Activated gamma-delta T cell treated with Interleukin-2 at 50 U/mL for 16 hours (primary cell): ENCODE results near the gene NES.

Experiments
- DNase-seq: peaks from one replicate; pipeline ENCODE4 v3.0.0-alpha.2; 2020

NES gene, protein sequence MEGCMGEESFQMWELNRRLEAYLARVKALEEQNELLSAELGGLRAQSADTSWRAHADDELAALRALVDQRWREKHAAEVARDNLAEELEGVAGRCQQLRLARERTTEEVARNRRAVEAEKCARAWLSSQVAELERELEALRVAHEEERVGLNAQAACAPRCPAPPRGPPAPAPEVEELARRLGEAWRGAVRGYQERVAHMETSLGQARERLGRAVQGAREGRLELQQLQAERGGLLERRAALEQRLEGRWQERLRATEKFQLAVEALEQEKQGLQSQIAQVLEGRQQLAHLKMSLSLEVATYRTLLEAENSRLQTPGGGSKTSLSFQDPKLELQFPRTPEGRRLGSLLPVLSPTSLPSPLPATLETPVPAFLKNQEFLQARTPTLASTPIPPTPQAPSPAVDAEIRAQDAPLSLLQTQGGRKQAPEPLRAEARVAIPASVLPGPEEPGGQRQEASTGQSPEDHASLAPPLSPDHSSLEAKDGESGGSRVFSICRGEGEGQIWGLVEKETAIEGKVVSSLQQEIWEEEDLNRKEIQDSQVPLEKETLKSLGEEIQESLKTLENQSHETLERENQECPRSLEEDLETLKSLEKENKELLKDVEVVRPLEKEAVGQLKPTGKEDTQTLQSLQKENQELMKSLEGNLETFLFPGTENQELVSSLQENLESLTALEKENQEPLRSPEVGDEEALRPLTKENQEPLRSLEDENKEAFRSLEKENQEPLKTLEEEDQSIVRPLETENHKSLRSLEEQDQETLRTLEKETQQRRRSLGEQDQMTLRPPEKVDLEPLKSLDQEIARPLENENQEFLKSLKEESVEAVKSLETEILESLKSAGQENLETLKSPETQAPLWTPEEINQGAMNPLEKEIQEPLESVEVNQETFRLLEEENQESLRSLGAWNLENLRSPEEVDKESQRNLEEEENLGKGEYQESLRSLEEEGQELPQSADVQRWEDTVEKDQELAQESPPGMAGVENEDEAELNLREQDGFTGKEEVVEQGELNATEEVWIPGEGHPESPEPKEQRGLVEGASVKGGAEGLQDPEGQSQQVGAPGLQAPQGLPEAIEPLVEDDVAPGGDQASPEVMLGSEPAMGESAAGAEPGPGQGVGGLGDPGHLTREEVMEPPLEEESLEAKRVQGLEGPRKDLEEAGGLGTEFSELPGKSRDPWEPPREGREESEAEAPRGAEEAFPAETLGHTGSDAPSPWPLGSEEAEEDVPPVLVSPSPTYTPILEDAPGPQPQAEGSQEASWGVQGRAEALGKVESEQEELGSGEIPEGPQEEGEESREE (N-terminal part only)

GRCh38 chr1:156676820-156677615 is at the start of gene NES:
NES (minus strand) TSS chr1:156677407; CDS start chr1:156677264, 143 bp downstream.
- no peak for DNase-seq

GRCh38 chr1:156726549-156727226 is 49.5 kb upstream of the NES start:
- DNase-seq, result peak; percentile 45

DNA sequence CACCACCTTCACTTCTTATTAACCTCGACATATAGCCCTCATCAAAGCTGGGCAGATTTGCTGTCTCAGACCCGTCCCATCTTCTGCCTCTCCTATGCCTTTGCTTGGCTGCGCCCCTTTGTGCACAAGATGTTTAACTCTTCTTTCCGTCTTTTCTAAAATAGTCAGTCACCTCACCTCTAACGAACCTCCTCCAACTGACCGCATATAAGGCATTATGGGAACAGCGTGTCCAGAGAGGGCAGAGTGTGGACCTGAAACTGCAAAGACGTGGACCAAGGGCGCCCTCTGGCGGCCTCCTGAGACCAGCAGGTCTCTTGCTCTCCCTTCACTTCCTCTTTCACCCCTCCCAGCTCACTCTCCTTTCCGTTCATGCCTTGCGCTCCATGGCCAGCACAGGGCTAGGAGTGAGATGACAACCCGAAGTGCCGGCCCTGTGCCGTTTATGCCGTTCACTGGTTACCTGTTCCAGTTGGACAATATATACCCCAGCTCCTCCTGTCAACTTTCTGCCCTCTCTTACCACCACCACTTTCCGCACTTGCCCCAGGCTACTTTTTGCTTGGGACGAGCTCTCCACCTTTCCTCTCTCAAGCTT is 48.6 kb upstream of the NES start:
- peak; percentile 78 for DNase-seq

GRCh38 chr1:156721535-156721934 is 44.3 kb upstream of the NES start:
- DNase-seq, result no peak

DNA sequence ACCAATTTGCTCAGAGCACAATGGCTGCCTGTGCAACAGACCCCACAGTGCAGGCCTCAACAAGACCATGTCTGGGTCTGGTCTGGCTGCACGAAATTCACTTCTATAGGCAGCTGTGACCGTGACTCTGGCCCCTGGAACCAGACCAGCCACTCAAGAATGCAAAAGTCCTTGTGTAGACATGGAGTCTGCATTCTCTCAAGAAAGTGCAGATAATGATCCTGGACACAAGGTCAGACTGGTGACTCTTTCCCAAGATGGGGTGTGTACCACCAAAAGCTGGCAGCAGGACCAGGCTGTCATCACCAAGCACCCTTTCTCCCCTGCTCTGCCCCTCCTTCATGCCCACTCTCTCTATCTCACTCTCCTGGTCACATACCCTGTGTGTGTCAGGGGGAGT is 43.9 kb upstream of the NES start:
- DNase-seq, result no peak

DNA sequence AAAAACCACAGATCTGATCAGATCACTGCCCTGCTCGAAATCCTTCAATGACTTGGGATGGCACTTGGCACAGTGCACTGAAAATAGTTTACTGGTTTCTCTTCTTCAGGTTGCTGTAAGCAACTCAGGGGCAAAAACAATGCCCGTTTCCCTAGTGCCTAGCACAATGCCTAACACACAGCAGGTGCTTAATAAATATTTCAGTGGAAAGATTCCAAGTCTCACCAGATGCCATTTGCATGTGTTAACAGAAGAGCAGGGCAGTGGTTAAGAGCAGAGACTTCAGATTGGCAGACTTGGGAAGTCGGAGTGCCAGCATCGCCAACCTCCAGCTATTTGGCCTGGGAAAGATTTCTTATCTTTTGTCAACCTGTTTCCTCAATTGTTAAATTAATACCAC is 40.1 kb upstream of the NES start:
- DNase-seq, result no peak

- DNase-seq, result no peak
Measured at GRCh38 chr1:156714830-156715229, 37.6 kb upstream of the NES start.

GRCh38 chr1:156712626-156713025 is 35.4 kb upstream of the NES start:
- no peak for DNase-seq

DNA sequence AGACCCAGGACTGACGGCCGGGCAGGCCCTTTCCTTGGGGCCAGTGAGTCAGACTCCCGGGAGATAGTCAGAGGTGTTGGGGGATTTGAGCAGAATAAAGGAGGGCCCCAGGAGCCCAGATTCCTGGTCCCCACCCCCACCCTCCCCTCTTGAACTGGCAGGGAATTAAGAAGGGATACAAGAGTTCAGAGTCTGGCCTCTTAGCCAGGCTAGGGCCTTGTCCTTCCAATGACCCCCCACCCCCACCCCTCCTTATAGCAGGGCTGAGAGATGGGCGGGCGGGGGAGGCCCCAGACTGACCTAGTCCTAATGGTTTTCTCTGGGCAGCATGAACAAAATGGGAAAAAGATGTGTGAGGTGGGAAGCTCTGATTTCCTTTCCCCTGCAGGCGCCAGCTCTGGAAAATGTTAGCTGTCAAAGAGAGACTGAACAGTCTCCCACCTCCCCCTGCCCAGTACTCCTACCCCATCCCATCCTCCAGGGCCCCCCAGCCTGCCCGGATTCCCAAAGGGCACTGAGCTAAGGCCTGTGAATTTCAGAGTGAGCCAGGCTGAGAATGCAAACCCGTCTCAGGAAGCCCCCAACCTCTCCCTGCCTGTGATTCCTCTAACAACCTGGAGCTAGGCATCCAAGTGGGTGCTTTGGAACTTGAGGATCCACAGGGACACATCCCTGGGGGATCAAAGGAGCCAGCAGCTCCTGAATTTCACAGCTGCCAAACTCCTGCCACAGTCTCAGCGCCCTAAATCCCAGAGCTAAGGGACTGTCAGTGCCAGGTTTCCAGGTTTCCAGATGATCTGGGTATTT is 34.0 kb upstream of the NES start:
- no peak for DNase-seq

DNA sequence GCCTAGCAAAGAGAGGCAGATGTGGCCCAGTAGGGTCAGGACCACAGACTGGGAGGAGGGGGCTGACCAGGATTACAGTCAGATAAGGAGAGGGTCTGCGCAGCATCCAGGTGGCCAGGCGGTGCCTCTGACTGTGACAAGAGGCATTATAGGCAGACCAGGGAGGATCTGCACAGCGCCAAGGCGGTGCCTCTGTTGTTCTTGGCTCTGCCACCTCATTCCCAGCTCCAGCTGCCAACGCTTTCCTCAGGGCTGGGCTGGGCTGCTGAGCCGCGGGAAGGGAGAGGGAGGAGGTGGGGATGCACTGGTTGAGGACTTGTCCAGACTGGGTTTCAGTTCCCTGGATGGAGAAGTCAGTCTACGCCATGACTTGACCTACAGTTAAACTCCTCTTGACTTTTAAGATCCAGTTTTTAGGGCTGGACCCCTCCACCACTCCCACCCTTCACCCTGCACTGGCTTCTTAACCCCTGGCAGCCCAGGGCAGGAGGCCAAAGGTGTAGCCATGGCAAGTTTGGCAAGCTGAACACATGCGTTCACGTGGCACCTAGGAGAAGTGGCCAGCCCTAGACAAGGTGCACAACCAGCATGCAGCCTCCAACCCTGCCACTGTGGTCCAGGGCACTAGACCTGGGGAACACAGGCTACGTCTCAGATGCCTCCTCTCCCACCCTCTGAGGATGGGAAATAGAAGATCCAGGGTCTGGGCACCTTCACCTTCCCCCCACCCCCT is 32.7 kb upstream of the NES start:
- no peak for DNase-seq

DNA sequence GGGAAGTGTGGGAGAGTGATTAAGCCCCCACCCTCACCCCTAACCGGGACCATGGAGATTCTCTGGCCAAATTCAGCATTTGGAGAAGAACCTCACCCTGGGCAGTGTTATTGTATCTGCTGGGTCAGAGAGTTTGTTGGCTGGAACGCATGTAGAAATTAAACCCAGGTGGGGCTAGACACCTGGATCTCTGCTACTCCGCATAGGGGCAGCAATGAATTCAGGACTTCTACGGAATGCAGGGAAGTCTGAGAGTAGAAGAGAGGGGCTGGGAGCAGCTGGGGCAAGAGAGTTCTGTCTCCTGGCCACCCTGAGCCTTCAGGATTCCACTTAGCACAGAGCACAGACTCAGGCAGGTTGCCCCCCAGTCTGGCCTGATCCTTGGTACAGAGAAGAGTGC is 31.8 kb upstream of the NES start:
- no peak for DNase-seq

DNA sequence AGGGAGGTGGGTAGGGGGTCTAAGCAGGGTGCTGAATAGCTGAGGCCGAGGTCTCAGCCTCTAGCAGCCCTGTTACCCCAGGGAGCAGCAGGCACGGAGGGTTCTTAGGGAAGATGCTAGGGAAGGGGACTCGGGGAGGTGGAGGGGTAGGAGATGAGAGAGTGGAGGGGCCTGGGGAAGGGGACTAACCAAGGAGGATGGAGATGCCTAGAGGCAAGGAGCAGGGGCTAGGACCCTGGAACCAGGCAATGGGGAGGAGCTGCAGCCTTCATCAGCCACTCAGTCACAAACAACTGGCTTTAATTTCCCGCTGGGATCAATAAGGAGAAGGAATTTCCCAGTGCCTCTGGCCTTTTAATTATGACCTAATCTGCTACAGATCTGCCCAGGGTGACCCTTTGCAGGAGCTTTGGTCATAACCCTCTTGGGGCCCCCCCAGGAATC is 31.0 kb upstream of the NES start:
- no peak for DNase-seq

DNA sequence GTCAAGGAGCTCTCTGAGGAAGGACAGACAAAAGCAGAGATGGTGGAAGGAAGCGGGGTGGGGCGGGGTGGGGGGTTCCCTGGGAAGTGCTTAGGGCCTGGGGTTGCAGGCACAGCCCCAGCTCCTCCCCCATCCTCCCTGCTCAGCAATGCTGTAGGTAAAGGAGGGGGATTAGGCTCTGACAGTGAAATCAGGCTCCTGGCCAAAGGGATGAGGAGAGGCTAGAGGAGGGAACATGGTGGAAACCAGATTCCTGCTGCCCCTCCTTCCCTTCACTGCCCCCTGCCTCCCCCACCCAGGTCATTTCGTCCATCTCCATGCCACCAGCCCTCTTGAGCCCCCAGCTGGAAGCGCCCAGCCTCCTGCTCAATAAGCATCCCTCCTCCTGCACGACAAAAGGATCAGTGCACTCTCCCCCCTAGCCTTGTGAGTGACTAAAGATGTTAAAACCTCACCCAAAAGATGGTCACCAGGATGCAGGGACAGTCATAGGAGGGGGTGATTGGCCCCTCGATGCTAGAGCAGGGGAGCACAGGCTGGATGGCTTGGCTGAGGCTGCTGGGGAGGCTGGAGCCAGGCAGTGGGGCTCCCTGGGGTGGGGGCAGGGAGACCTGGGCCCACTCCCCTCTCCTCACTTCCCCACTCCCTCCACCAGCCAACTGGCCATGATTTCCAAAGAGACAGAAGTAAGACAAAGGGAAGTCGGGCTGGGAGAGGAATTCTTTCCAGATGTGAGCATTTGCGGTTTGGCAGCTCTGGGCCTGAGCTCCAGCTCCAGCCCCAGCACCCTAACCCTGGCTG is 30.4 kb upstream of the NES start:
- no peak for DNase-seq

DNA sequence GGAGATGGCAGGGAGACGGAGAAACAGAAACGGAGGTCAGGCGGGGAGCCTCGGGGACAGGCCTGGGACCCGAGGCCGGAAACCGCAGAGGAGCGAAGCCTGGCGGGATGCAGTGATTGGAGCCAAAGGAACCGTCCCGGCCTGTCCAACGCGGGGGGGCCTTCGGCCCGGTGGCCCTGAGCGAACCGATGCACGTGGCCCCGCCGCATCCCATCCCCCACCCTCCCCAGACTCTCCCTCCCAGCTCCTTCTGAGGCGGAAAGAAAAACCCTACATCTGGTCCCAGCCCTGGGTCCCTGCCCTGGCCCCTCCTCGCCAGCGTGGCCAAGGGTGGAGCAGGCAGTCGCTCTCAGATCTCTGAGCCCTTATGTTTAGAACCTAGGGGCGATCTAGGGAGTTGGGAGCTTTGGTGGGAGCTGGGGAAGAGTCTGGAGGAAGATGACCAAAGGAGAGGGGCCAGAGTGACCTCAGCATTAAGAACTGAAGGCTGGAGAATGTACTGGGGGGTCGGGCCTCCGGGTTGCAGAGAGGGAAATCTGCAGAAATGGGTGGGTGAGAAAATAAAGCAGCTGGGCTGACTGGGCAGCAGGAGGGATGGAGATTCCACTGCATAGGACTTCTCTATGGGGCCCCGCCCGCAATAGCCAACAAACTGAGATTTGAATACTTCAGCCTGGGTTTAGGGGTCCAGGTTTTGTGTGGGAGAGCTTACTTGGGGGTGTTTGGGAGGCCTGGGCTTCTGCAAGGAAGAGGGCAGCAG is 29.6 kb upstream of the NES start:
- DNase-seq, result no peak

GRCh38 chr1:156705918-156706656 is 28.9 kb upstream of the NES start:
- peak; percentile 61 for DNase-seq

GRCh38 chr1:156705321-156705917 is 28.2 kb upstream of the NES start, which contains the start of gene CRABP2:
CRABP2 (minus strand) TSS chr1:156705583; CDS start chr1:156705446, 137 bp downstream.
- DNase-seq, result peak; percentile 21

GRCh38 chr1:156704930-156705320 is 27.7 kb upstream of the NES start:
- no peak for DNase-seq
